WTC11 (cell line): ENCODE results near the gene SIX2.

Experiments
- CBFB ChIP-seq: sonication (generic); formaldehyde crosslinking; IDR thresholded peaks from 2 replicates; pipeline ENCODE4 v1.8.1; 2022; ENCODE audit warnings: mild to moderate bottlenecking, low read depth, missing genetic modification reagents
- CTCF ChIP-seq: fragments of 200-600 bp; IDR thresholded peaks from 2 replicates; pipeline ENCODE4 v1.8.0; 2022; ENCODE audit warnings: antibody characterized with exemption

- TF ChIP-seq CBFB (CRISPR knock-in tag) (no peak), CTCF (no peak)
Measured at GRCh38 chr2:45011621-45012602, 2.7 kb upstream of the SIX2 start.
